Glutamatergic neuron (in vitro differentiated cells): ENCODE measurements around the gene NR2F6. TPM values are rescaled to one million over a fixed set of nuclear protein-coding genes. Genes with fewer than 3 reads are reported as not detected.

Experiments
- DNase-seq: peaks from one replicate; pipeline ENCODE4 v3.0.0; 2022
- H3K27ac Mint-ChIP-seq: one replicate; pipeline ENCODE4 v1.8.0; 2020; ENCODE audit warnings: mild to moderate bottlenecking, mixed read lengths, inconsistent platforms; ENCODE audit not compliant: unreplicated experiment
- H3K27me3 Mint-ChIP-seq: one replicate; pipeline ENCODE4 v1.8.0; 2020; ENCODE audit warnings: mild to moderate bottlenecking, moderate library complexity, mixed read lengths, inconsistent platforms; ENCODE audit not compliant: unreplicated experiment
- H3K36me3 Mint-ChIP-seq: one replicate; pipeline ENCODE4 v1.8.0; 2020; ENCODE audit warnings: mild to moderate bottlenecking, mixed read lengths, inconsistent platforms; ENCODE audit not compliant: unreplicated experiment
- H3K4me1 Mint-ChIP-seq: one replicate; pipeline ENCODE4 v1.8.0; 2020; ENCODE audit warnings: mild to moderate bottlenecking, low read depth, mixed read lengths, inconsistent platforms; ENCODE audit not compliant: unreplicated experiment
- H3K4me3 Mint-ChIP-seq: one replicate; pipeline ENCODE4 v1.8.0; 2020; ENCODE audit warnings: mild to moderate bottlenecking, mixed read lengths, inconsistent platforms; ENCODE audit not compliant: unreplicated experiment
- H3K9me3 Mint-ChIP-seq: one replicate; pipeline ENCODE4 v1.8.0; 2020; ENCODE audit warnings: mild to moderate bottlenecking, moderate library complexity, mixed read lengths, inconsistent platforms; ENCODE audit not compliant: unreplicated experiment
- total RNA-seq: library from RNA; stranded (reverse); fragmentation: NEBNext Ultra II Directional; extraction: Animal tissue kit (Norgen Biotek cat#: 25700); gene quantifications from one replicate; pipeline ENCODE4 v1.2.1, GENCODE V29; 2021; ENCODE audit not compliant: unreplicated experiment
- TF ChIP-seq, protein P1 (sequence below): fragments of 200-600 bp; sonication (generic); IDR thresholded peaks from one replicate; pipeline ENCODE4 v1.5.0; 2021; ENCODE audit not compliant: partially characterized antibody, unreplicated experiment

NR2F6 gene
- total RNA-seq, 1 donor from 2014 or later, result 109 TPM

DNA sequence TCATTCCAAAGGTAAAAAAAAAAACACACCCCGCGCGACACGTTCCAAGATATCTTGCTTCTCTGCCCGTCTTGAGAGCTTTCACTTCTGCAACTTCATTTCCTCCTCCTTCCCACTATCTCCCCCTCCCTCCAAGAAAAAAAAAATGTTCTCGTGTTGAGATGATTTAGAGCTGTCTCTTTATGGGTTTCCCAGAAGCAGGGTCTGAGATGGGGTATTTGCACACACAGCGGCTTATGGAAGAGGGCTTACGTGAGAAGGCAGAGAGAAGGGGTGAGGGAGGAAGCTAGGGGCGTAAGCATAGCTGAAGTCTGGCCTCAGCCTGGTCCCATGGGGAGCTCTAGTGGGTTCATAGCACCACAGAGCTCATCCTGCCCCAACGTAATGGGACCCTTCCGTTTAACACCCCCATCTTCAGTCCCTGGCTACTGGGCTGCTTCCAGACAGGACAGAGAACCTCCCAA lies 61.8 kb downstream of the NR2F6 start:
- Mint-ChIP-seq H3K9me3 (peaks cover 1% of the 10 kb centered on the region), H3K4me3 (no peak overlapping the region), H3K4me1 (peaks cover 2% of the 10 kb centered on the region), H3K36me3 (no peaks in the 10 kb centered on the region), H3K27me3 (peaks cover 3% of the 10 kb centered on the region), H3K27ac (no peak overlapping the region)
- TF ChIP-seq, protein P1, sequence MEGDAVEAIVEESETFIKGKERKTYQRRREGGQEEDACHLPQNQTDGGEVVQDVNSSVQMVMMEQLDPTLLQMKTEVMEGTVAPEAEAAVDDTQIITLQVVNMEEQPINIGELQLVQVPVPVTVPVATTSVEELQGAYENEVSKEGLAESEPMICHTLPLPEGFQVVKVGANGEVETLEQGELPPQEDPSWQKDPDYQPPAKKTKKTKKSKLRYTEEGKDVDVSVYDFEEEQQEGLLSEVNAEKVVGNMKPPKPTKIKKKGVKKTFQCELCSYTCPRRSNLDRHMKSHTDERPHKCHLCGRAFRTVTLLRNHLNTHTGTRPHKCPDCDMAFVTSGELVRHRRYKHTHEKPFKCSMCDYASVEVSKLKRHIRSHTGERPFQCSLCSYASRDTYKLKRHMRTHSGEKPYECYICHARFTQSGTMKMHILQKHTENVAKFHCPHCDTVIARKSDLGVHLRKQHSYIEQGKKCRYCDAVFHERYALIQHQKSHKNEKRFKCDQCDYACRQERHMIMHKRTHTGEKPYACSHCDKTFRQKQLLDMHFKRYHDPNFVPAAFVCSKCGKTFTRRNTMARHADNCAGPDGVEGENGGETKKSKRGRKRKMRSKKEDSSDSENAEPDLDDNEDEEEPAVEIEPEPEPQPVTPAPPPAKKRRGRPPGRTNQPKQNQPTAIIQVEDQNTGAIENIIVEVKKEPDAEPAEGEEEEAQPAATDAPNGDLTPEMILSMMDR, result no peak
- no peak for DNase-seq

DNA sequence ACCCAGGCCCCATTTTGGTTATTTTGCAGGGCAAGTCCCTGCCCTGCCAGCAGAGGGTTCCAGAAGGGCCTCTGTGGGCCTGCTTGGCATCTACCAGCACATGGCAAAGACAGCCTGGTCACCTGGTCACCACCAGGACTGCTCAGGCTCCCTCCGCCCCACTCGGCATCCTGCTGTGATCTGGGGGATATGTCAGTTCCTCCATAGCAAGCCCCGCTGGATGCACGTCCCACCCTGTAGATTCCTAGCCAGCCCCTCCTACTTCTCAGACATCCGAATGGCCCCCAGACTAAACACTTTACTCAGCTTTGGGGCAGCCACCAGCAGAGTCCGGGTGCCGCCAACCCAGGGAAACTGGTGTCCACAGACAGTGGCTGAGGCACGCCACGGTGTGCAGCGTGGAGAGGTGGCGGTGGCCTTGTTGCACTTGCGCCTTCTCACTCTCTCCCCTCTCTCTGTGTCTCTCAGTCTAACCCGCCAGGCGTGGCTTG lies 62.4 kb downstream of the NR2F6 start:
- H3K27me3 Mint-ChIP-seq, result peaks cover 3% of the 10 kb centered on the region
- TF ChIP-seq, protein P1, result no peak
- peaks cover 2% of the 10 kb centered on the region for H3K4me1 Mint-ChIP-seq
- H3K27ac Mint-ChIP-seq, result no peak overlapping the region
- H3K36me3 Mint-ChIP-seq, result no peaks in the 10 kb centered on the region
- no peak for DNase-seq
- no peak overlapping the region for H3K4me3 Mint-ChIP-seq
- H3K9me3 Mint-ChIP-seq, result no peaks in the 10 kb centered on the region

Other genes with a start within 250 kb of the NR2F6 start
- 15.4 TPM for gene CPAMD8, start 219.1 kb downstream of the NR2F6 start, total RNA-seq
- gene HAUS8, start 170.5 kb downstream of the NR2F6 start, total RNA-seq, result 9.1 TPM
- gene MYO9B, start 170.1 kb downstream of the NR2F6 start, total RNA-seq, result 237 TPM
- gene USE1, start 30.6 kb downstream of the NR2F6 start, total RNA-seq, result 14.9 TPM
- gene OCEL1, start 19.7 kb downstream of the NR2F6 start, total RNA-seq, result 23.4 TPM
- gene USHBP1, start 18.8 kb upstream of the NR2F6 start, total RNA-seq, result not detected
- 85.7 TPM for gene BABAM1, start 21.5 kb upstream of the NR2F6 start, total RNA-seq
- 9.3 TPM for gene ANKLE1, start 36.0 kb upstream of the NR2F6 start, total RNA-seq
- gene ABHD8, start 57.5 kb upstream of the NR2F6 start, total RNA-seq, result 14.1 TPM
- gene MRPL34, start 60.0 kb upstream of the NR2F6 start, total RNA-seq, result 80.7 TPM
- gene DDA1, start 63.6 kb upstream of the NR2F6 start, total RNA-seq, result 81.2 TPM
- gene ANO8, start 88.9 kb upstream of the NR2F6 start, total RNA-seq, result 98.8 TPM
- gene GTPBP3, start 91.6 kb upstream of the NR2F6 start, total RNA-seq, result 61.2 TPM
- gene PLVAP, start 131.4 kb upstream of the NR2F6 start, total RNA-seq, result not detected
- not detected for gene CCDC194, start 148.3 kb upstream of the NR2F6 start, total RNA-seq
- 1.4 TPM for gene BST2, start 159.7 kb upstream of the NR2F6 start, total RNA-seq
- 38.8 TPM for gene MVB12A, start 174.1 kb upstream of the NR2F6 start, total RNA-seq
- gene TMEM221, start 202.7 kb upstream of the NR2F6 start, total RNA-seq, result not detected
- not detected for gene NXNL1, start 215.0 kb upstream of the NR2F6 start, total RNA-seq
- 16.9 TPM for gene SLC27A1, start 224.6 kb upstream of the NR2F6 start, total RNA-seq